ENCODE results near the gene COPG1. TPM values are rescaled to one million over a fixed set of nuclear protein-coding genes. Genes with fewer than 3 reads are reported as not detected.

COPG1 gene
- total and polyA plus RNA-seq, 10 of the 15 experiments (the other 5 are each of a cell fraction or from before 2014, with no cell fraction given) = 54.8 to 143 (median 91.2) TPM

DNA sequence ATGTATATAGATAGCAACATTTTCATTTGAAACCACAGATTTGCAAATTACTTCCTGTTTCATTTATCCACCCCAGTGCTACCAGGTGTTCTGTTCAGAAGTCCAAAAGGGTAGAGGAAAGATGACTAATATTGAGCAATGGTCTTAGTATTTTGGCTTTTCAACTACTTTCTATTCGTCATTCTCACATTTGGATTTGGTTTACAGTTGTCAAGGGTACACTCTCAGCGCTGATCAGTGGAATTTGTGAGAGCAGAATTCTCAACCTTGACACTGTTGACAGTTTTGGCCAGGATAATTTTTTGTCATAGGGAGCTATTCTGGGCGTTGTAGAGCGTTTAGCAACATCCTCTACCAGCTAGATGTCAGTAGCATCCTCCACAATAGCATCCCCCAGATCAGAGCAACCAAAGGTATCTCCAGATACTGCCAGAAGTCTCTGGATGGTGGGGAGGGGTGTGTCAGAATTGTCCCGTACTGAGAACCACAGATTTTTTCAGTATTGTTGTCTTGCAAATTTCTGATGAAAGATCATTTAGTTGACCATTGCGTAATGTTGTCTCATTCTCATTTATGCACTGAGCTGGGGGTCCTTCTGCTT, 33.4 kb downstream of the COPG1 start (continued):
- TF ChIP-seq, protein P1, sequence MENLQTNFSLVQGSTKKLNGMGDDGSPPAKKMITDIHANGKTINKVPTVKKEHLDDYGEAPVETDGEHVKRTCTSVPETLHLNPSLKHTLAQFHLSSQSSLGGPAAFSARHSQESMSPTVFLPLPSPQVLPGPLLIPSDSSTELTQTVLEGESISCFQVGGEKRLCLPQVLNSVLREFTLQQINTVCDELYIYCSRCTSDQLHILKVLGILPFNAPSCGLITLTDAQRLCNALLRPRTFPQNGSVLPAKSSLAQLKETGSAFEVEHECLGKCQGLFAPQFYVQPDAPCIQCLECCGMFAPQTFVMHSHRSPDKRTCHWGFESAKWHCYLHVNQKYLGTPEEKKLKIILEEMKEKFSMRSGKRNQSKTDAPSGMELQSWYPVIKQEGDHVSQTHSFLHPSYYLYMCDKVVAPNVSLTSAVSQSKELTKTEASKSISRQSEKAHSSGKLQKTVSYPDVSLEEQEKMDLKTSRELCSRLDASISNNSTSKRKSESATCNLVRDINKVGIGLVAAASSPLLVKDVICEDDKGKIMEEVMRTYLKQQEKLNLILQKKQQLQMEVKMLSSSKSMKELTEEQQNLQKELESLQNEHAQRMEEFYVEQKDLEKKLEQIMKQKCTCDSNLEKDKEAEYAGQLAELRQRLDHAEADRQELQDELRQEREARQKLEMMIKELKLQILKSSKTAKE (IDR thresholded peaks at IDR 0.05; ENCODE audit: low read depth, poor library complexity, severe bottlenecking) = peak; percentile 86
- peak; percentile 97 for TF ChIP-seq DPF2 (IDR thresholded peaks at IDR 0.05)
- TF ChIP-seq CREM (IDR thresholded peaks at IDR 0.05; ENCODE audit: low read depth) = peak; percentile 93
- TF ChIP-seq ZSCAN29 (IDR thresholded peaks at IDR 0.05) = no peak
- peak; percentile 71; the same call in 1 of the 2 replicates for TF ChIP-seq CHD2 (IDR thresholded peaks at IDR 0.05; ENCODE audit: borderline replicate concordance, low read depth, low read length)
- TF ChIP-seq NKRF (conservative IDR thresholded peaks at IDR 0.05) = no peak
- no peak for TF ChIP-seq RB1 (IDR thresholded peaks at IDR 0.05; ENCODE audit: borderline replicate concordance)
- peak; percentile 100 for TF ChIP-seq RUNX3 (IDR thresholded peaks at IDR 0.05; ENCODE audit: low read length)
- TF ChIP-seq POLR2AphosphoS2 (IDR thresholded peaks at IDR 0.05; ENCODE audit: low read depth, low read length) = no peak
- peak; percentile 90 for TF ChIP-seq TCF7 (IDR thresholded peaks at IDR 0.05; ENCODE audit: borderline replicate concordance)
- TF ChIP-seq MLLT1 (IDR thresholded peaks at IDR 0.05) = peak; percentile 74
- peak; percentile 90 for TF ChIP-seq CREB1 (IDR thresholded peaks at IDR 0.05; ENCODE audit: low read depth)
- TF ChIP-seq PBX3 (IDR thresholded peaks at IDR 0.05; ENCODE audit: insufficient replicate concordance, low read depth, low read length) = peak; percentile 35
- TF ChIP-seq EP300 (IDR thresholded peaks at IDR 0.05; ENCODE audit: borderline replicate concordance in 1 of 2, control insufficient read depth in 1 of 2, low read depth in 2 of 2, low read length in 2 of 2) = peak; percentile 98
- no peak for TF ChIP-seq KAT2A (conservative IDR thresholded peaks at IDR 0.05; ENCODE audit: control insufficient read depth, low read depth, low read length)
- peak; percentile 22 for TF ChIP-seq CUX1 (IDR thresholded peaks at IDR 0.05; ENCODE audit: insufficient replicate concordance, low read depth, low read length)
- peak; percentile 88 for TF ChIP-seq EED (IDR thresholded peaks at IDR 0.05; ENCODE audit: low read depth)
